Hepatic stellate cell (primary cell): ENCODE results near the gene PPEF2.
"Not testable (repeated sequence)": the region's sequence is repeated elsewhere in the genome, so short reads cannot be mapped to it uniquely, and the experiment has no call there.

Experiments
- DNase-seq: peaks from one replicate; pipeline ENCODE4 v3.0.0; 2011; ENCODE audit warnings: low spot score

The PPEF2 gene

GRCh38 chr4:75902352-75902751 lies at the start of gene PPEF2:
TSS of gene PPEF2 (minus strand) at chr4:75902452. CDS start at chr4:75896325, 6,127 bp downstream.
- DNase-seq, result no peak

- no peak for DNase-seq
Observed at GRCh38 chr4:75950213-75950815, 48.1 kb upstream of the PPEF2 start.

GRCh38 chr4:75948822-75949444 lies 46.7 kb upstream of the PPEF2 start:
- no peak for DNase-seq

- DNase-seq, result peak; percentile 75
Observed at GRCh38 chr4:75940692-75941253, 38.5 kb upstream of the PPEF2 start, which contains the start of gene NAAA. TSS of gene NAAA (minus strand) at chr4:75941013. CDS start at chr4:75940949, 64 bp downstream.

GRCh38 chr4:75939890-75940691 lies 37.8 kb upstream of the PPEF2 start:
- peak; percentile 84 for DNase-seq

- no peak for DNase-seq
Observed at GRCh38 chr4:75935628-75936027, 33.4 kb upstream of the PPEF2 start.

- no peak for DNase-seq
Observed at GRCh38 chr4:75930152-75930551, 27.9 kb upstream of the PPEF2 start.

GRCh38 chr4:75924916-75925315 lies 22.7 kb upstream of the PPEF2 start:
- DNase-seq, result not testable (repeated sequence)

- DNase-seq, result no peak
Observed at GRCh38 chr4:75924309-75924827, 22.1 kb upstream of the PPEF2 start.

- DNase-seq, result no peak
Observed at GRCh38 chr4:75922588-75922987, 20.3 kb upstream of the PPEF2 start.

- DNase-seq, result no peak
Observed at GRCh38 chr4:75921910-75922309, 19.7 kb upstream of the PPEF2 start.

- DNase-seq, result no peak
Observed at GRCh38 chr4:75920327-75920726, 18.1 kb upstream of the PPEF2 start.

- DNase-seq, result no peak
Observed at GRCh38 chr4:75919920-75920319, 17.7 kb upstream of the PPEF2 start.

GRCh38 chr4:75916091-75916661 lies 13.9 kb upstream of the PPEF2 start:
- peak; percentile 58 for DNase-seq

- no peak for DNase-seq
Observed at GRCh38 chr4:75912968-75913367, 10.7 kb upstream of the PPEF2 start.

GRCh38 chr4:75910831-75911230 lies 8.6 kb upstream of the PPEF2 start:
- DNase-seq, result not testable (repeated sequence)

- no peak for DNase-seq
Observed at GRCh38 chr4:75909405-75909804, 7.2 kb upstream of the PPEF2 start.

- DNase-seq, result no peak
Observed at GRCh38 chr4:75908555-75908954, 6.3 kb upstream of the PPEF2 start.

- no peak for DNase-seq
Observed at GRCh38 chr4:75907966-75908365, 5.7 kb upstream of the PPEF2 start.

GRCh38 chr4:75904076-75904475 lies 1.8 kb upstream of the PPEF2 start:
- no peak for DNase-seq

GRCh38 chr4:75898536-75898935 lies 3.7 kb downstream of the PPEF2 start:
- DNase-seq, result no peak

- DNase-seq, result no peak
Observed at GRCh38 chr4:75895744-75896314, 6.4 kb downstream of the PPEF2 start.
